Subcutaneous adipose tissue (tissue), 4 donors: ENCODE data around the gene HARS1. TPM values are rescaled to one million over a fixed set of nuclear protein-coding genes. Genes with fewer than 3 reads are reported as not detected.

ENCODE experiments used
- total RNA-seq, 4 donors: library from RNA; depleted of rRNA; stranded (reverse); fragments of >200 nt; gene quantifications; one replicate each; pipeline ENCODE4 v1.1.0, GENCODE V29; 2016
- TF ChIP-seq, protein P1 (sequence below): fragments of 450-650 bp; IDR thresholded peaks from one replicate; pipeline ENCODE4 v1.5.1; 2016; ENCODE audit warnings: low read depth, mild to moderate bottlenecking, control low read depth, antibody characterized with exemption, moderate library complexity

HARS1 gene, protein sequence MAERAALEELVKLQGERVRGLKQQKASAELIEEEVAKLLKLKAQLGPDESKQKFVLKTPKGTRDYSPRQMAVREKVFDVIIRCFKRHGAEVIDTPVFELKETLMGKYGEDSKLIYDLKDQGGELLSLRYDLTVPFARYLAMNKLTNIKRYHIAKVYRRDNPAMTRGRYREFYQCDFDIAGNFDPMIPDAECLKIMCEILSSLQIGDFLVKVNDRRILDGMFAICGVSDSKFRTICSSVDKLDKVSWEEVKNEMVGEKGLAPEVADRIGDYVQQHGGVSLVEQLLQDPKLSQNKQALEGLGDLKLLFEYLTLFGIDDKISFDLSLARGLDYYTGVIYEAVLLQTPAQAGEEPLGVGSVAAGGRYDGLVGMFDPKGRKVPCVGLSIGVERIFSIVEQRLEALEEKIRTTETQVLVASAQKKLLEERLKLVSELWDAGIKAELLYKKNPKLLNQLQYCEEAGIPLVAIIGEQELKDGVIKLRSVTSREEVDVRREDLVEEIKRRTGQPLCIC
- total RNA-seq: 10 to 100 TPM; 38.4 to 49.8 (median 47.4) TPM

DNA sequence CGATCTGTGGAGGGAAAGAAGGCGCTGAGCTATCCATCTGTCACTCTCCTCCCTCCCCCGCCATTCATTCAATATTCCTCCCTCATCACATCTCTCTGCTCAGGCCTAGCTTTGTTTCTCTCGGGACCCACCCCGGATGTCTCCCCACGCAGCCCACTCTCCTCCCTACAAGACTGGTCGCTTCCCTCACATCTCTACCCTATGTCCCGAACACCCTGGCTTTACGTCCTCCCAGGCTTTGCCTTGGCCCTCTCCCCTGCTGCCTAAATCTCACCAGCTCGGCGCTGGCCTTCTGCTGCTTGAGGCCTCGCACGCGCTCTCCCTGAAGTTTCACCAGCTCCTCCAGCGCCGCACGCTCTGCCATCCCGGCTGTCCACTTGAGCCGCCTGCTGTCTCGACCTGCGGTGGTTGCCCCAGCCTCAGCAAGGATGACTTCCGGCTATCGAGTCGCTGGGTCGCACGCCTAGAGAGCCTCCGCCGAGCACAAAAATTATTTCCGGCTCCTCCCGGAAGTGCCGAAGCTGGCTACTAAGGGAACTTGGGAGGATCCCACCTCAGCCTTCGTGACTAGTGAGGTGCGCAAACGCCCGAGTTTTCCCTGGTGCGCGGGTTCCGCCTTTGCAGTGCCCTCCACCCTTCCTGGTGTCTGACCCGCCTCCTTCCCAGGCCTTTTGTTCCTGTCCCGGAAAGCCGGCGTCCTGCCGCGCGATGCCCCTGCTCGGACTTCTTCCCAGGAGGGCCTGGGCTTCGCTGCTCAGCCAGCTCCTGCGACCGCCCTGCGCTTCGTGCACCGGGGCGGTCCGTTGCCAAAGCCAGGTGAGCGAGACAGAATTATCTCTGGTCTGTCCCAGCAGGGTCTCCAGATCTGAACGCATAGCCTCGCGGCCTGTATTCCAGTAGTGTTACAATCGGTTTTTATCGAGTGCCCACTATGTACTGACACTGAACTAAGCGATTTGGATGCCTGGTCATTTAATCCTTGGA lies at the start of gene HARS1, which contains the start of gene HARS2:
Gene HARS1 (minus strand): TSS at position 430 of the 984 bp plus-strand sequence. CDS start 66 bp downstream, at position 364.
Gene HARS2 (plus strand): TSS at position 515 of the 984 bp plus-strand sequence. CDS start 194 bp downstream, at position 709.
- TF ChIP-seq, protein P1, sequence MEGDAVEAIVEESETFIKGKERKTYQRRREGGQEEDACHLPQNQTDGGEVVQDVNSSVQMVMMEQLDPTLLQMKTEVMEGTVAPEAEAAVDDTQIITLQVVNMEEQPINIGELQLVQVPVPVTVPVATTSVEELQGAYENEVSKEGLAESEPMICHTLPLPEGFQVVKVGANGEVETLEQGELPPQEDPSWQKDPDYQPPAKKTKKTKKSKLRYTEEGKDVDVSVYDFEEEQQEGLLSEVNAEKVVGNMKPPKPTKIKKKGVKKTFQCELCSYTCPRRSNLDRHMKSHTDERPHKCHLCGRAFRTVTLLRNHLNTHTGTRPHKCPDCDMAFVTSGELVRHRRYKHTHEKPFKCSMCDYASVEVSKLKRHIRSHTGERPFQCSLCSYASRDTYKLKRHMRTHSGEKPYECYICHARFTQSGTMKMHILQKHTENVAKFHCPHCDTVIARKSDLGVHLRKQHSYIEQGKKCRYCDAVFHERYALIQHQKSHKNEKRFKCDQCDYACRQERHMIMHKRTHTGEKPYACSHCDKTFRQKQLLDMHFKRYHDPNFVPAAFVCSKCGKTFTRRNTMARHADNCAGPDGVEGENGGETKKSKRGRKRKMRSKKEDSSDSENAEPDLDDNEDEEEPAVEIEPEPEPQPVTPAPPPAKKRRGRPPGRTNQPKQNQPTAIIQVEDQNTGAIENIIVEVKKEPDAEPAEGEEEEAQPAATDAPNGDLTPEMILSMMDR: no peak

DNA sequence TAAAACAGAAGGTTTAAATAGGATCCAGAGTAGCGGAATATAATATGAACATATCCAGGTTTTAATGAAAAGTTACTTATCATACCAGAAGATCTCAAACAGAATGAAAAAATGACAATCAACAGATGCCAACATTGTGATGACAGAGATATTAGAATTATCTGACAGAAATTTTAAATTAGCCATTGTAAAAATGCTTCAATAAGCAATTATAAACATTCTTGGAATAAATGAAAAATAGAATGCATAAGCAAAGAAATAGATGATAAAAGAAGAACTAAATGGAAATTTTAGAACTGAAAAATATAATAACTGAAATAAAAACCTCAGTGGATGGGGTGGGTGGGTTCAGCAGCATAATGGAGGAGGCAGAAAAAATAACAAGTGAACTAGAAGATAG lies 46.3 kb upstream of the HARS1 start:
- TF ChIP-seq, protein P1: no peak

DNA sequence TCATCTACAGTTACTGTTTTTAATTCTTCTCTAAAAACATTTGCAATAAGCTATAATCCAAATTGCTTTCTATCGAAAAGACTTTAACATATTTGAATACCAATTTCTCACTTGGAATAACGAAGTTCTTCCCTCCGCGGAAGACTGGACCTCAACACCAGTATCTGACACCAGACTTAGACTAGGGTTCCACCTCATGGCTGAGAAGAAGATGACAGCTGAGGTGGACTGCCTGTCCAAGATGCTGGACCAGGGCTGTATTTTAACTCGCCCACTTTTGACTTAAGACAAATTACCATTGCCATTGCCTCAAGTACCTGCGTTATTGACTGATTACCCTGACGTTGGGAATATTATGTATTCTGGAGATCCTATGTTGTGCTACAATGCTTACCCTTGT lies 43.2 kb upstream of the HARS1 start:
- TF ChIP-seq, protein P1: no peak

DNA sequence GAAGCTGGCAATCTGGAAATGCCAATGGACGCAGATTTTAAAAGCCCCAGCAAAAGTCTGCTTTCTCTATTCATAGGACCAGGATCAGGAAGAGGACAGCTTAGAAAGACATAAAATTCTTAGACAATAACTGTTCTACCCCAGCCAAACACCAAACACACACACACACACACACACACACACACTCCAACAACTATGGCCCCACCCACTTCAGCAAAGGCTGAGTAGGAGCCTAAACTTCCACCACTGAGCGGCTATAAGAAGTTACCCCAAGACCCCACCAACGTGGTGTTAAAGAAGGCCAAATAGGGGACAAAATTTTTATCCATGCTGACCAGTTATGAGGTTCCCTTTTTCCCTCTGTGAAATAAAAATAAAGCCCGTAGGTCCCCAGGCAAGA lies 41.9 kb upstream of the HARS1 start:
- TF ChIP-seq, protein P1: no peak

DNA sequence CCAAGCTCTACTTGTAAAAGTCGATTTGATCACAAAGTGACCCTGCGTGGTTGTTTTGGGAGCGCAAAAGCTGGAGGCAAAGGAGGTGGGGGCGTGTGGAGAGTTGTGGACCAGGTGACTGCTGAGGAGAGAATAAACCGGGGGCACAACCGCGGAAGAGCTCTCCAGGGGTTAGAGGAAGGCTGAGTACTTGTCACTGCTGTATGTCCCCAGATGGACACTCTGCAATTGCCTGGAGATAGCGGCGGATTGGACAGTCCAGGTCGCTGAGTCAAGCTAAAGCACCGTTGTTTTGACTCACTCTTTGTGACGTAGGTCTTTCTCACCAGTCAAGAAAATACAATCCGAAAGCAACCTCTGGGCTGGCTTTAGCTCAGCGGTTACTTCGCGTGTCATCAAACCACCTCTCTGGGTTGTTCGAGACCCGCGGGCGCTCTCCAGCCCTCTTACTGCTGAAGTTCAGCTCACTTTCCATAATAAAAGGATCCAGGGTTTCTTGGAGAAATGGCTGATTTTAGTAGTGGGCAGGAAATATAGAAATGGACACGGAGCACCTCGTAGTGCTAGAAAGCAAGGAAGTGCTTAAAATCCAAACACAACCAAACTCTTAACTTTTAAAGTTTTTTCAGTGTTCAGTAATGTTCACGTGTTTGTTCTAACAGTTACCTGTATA lies 34.8 kb upstream of the HARS1 start:
- TF ChIP-seq, protein P1: no peak

DNA sequence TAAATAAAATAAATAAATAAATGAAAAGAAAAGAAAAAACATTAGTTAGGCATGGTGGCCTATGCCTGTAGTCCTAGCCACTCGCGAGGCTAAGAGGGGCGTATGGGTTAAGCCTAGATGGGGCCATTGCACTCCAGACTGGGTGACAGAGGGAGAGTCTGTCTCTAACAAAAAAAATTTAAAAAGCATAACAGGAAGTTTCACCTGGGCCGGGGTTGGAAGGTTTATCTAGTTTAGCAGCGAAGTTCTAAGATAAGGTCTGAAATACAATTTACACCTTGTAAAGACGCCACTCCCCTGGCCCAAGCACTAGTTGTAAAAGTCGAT lies 27.1 kb upstream of the HARS1 start:
- TF ChIP-seq, protein P1: no peak
